DMS153 treated with DMSO at 0.1 percent for 48 hours (cell line): ENCODE data around the gene KLHL8.
A peak's percentile ranks its signal among the peaks of the same experiment; 100 is the strongest.

ENCODE experiments used
- DNase-seq: peaks from one replicate; lab custom pipeline; 2025; ENCODE audit not compliant: unreplicated experiment; lab: John Stamatoyannopoulos, UW

KLHL8 gene

DNA sequence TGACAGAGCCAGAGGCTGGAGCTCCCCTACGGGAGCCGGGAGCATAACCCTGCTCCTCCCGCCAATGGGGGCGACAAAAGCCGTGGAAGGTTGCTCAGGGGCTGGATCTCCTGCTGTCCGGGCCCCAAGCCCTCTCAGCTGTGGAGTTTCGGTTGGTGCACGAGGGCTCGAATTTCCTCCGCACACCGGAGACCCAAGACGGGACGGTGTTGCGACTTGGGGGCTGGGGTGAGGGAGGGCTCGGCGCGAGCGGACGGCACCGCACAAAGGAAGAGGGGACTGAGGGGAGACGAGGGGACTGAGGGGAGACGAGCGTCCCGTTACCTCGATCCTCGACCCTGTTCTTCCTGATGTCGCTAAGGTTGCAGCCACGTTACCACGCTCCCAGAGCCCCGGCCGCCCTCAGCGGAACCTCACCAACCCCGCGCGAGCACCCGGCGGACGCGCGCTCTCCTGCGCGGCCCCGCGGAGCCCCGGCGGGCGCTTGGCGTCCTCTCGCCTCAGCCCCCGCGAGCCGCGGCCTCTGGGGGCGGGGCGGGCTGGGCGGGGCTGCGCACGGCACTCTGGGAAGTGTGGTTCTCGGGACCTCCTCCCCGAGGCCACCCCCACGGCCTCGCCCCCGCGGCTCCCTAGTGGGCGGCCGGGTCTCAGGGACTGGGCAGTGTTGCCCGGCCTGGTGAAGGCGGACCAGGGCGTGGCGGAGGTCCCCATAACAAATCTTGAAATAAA is at the start of gene KLHL8:
Gene KLHL8 (minus strand): TSS at position 525 of the 729 bp plus-strand sequence. CDS start 25,079 bp downstream, outside the sequence.
- peak; percentile 36 for DNase-seq

DNA sequence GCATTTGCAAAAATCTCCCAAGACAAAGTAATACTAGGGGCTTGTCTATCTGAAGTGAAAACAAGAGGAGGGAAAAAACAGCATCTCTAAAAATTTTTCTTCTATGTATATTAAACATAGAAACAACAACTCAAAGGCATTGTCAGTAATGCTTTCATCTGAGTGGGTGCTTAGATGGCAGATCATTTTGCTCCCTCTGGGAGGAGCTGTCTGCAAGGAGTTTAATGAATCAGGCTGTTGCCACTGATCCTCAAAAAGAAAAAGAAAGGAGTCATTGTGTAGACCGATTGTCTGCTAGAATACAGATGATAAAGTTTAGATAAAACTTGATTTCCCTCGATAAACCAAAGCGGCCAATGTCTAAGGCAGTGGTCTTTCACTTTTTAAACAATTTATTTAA is 49.7 kb upstream of the KLHL8 start:
- DNase-seq: peak; percentile 43

DNA sequence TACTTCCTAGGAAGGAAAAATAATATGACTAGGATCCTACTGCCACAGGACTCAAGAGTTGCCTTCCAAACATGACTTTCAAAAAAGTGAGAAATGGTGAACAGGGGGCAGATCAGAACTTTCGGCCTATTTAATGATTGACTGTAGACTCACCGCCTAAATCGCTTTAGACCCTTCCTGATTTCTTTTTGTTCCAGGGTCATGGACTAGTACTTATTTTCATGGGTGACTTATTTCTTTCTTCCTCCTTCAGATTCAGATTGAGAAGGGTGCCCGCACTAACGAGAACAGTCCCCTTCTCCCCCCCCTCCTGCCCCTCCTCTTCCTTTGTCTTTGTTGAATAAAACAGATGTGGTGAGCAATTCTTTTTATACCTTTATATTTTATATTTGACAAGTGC is 48.0 kb upstream of the KLHL8 start:
- no peak for DNase-seq

DNA sequence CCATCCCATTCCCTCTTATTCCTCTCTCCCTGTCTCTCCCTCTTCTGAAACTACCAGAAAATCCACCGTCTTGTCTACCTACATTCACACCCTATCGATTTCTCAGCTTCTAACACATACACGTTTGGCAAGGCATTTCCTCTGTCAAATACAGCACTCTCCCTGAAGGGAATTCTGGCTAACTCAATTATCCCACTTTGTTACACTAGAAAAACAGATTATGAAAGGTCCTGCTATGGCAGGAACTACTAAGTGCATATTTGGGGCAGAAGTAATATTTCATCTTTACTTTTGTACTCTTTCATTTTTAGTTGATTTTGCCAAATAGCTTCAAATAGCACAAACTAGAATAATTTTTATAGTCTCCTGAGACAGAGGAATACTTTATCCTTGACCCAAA is 46.6 kb upstream of the KLHL8 start:
- DNase-seq: no peak

DNA sequence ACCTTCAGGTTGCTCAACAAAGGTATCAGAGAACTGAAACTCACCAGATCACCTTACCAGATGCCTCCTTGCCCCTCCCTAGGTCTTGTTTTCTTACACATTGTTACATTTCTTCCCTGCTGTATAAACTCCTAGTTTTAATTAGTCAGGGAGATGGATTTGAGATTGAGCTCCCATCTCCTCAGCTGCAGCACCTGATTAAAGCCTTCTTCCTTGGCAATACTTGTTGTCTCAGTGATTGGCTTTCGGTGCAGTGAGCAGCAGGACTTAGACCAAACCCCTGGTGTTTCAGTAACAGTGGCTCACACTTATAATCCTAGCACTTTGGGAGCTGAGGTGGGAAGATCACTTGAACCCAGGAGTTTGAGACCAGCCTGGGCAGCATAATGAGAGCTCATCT is 42.5 kb upstream of the KLHL8 start:
- DNase-seq: no peak

DNA sequence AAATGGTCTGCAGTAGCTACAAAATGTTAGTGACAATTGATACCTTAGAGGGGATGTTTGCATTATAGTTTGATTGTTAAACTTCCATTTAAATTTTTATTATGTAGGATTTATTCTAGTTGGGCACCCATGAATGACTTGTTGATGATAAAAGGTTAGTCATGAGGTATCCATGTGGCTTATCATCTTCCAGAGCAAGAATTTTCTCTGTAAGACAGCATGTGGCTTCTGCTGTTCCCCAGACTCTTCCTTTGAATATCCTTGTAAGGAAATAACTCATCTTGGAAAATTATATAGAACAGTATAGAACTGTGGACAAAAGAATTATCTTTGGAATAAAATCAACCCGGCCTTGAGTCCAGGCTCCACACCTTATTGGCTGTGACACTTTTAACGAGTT is 40.1 kb upstream of the KLHL8 start:
- no peak for DNase-seq

DNA sequence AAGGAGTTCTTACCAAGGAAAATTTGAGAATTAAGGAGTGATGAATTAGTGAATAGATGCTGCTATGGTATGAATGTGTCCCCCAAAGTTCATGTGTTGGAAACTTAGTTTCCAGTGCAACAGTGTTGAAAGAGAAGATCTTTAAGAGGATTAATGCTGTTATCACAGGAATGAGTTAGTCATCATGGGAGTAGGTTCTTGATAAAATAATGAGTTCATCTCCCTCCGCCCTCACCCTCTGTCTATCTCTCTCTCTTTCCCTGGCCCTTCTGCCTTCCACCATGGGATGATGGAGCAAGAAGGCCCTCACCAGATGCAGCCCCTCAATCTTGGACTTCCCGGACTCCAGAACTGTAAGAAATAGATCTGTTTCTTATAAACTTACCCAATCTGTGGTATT is 38.3 kb upstream of the KLHL8 start:
- DNase-seq: no peak

DNA sequence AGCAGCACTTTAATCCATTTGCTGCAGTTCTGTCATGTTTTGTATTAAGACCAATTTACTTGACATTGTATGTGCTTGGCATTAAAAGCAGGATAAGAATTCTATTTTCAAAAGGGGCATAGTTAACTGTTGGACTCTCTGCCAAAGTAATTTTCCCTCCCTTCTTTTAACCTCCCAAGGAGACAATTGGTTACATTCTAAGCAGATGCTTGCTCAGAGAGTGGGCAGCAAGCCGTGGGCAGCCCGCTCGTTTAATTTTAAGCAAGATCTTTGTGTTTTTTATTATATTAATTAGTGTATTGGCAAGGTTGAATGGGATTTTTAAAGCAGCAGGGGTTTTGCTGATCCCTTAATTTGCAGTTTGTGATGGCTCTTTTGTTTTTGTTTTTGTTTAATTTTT is 37.1 kb upstream of the KLHL8 start:
- DNase-seq: no peak

DNA sequence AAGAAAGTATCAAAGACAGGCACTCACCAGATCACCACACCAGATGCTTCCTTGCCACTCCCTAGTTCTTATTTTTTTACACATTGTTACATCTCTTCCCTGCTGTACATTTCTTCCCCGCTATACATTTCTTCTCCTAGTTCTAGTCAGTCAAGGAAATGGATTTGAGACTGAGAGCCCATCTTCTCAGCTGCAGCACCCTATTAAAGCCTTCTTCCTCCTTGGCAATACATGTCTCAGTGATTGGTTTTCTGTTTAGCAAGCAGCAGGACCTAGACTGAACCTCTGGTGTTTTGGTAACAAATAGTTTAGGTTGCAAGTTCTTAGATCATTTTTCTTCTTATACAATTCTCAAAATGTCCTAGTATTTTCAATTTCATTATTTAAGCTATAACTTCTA is 35.3 kb upstream of the KLHL8 start:
- DNase-seq: no peak

DNA sequence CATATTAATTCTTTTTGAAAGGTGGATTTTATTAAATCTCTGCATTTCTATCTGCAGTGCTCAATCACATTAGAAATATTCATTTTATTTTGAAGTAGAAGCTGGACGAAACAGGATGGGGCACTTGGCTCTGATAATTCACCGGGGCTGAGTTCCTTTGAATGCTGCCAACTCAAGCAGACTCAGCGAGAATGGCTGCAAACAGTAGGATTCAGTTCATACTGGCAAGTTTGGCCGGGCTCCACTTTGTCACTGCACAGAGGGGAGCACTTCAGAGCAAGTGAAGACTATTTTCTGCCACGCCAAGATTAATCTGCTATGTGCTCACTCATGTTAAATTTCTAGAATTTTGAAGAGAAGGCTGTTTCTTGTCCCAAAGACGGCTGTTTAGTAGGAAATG is 30.7 kb upstream of the KLHL8 start:
- DNase-seq: no peak

DNA sequence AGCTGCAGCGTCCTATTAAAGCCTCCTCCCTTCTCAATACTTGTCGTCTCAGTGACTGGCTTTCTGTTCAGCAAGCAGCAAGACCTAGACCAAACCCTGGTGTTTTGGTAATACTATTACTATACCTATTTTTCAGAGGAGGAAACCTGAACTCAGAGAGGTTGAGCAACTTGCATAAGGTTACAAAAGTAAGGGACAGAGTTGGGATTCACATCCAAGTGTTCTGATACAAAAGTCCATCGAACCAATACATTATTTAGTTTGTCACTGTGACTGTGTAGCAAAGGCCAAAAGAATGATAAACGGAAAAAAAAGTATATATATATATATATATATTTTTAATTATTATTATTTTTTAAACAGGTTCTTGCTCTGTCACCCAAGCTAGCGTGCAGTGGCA is 29.9 kb upstream of the KLHL8 start:
- DNase-seq: no peak

DNA sequence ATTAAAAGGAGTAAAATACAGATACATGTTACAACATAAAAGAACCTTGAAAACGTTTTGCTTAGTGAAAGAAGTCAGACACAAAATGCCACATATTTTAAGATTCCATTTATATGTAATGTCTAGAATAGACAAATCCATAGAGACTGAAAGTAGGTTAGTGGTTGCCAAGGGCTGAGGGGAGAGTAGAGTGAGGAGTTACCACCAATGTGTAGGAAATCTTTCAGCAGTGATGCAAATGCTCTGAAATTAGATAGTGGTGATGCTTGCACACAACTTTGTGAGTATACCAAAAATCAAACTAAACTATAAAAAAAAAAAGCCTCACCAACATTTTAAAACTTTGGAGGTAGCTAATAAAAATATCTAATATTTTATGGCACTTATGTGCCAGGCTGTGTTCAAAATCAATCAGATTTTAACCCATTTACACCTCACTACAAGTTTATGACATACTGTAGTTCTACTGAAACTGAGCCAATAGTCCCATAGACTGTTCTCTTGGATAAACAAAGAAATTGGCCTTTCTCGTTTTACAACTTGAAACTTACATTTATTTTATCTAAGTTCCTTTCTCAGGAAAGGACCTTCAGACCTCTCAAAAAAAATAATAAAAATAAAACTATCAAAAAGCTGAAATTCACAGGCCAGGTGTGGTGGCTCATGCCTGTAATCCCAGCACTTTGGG is 29.1 kb upstream of the KLHL8 start:
- DNase-seq: no peak

DNA sequence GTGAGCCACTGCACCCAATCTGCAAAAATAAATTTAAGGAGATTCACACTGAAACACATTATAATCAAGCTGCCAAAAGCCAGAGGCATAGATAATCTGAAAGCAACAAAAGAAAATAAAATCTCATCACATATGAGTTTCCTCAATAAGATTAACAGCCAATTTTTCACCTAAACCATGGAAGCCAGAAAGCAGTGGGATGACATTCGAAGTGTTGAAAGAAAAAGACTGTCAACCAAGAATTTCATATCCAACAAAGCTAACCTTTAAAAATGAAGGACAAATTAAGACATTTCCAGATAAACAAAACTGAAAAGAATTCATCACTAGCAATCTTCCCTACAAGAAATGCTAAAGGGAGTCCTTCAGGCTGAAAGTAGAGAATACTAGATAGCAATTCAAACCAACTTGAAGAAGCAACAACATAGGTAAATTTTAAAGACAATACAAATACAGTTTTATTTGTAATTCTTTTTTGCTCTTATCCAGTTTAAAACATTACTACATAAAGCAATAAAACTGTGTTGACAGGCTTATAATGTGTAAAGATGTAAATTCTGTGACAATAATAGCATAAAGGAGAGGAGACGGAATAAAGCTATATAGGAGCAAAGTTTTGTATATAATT is 23.1 kb upstream of the KLHL8 start:
- DNase-seq: no peak

DNA sequence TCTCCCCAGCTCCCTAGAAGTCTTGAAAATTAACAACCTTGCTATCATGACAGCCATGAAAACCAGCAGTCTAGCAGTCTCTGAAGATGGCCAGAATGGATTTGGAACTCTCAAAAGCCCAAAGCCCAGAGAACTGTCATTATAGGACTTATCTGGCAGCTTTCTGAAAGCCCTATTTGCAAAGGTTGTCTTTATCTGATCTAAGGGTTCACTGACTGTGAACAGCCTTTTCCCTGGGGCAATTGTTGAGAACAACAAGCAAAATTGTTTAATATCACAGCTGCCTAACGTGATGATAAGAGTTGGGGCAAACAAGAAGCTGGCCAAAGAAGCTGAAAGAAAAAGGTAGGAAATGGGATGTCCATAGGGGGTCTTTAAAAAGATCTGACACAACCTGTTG is 20.9 kb upstream of the KLHL8 start:
- DNase-seq: no peak

DNA sequence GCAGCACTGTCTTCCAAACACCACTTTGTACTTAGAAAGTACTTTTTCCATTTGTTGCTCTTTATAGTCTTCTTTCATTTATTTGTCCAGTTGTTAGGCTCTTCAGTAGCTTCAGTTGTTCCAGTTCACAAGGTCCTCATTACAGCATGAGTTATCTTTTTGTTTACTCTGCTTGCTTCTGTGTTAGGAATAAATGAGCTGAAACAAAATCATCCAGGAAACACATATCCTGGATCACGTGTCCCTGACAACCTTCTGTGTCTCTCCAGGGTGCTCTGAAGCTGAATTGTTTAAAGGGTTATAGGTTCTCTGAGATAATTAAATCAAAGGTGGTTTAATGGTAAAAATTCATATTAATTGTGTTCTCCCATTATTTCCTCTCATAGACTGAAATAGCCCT is 19.9 kb upstream of the KLHL8 start:
- no peak for DNase-seq

DNA sequence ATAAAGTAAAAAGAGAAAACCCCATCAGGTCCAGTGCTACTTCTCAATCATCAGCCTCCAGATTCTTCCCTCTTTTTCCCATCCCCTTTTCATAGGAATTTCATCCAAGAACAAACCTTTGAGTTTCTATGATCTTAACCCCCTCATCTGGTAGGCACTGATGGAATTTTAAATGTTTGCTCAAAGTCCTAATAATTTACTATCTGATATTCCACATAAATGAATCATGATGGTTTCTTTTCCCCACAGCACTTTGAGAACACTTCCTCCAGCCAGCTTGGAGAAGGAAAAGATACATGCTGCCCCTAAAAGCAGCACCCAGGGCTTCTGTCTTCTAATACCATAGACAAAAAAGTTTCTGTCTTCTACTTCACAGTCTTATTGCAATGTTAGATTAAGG is 19.4 kb upstream of the KLHL8 start:
- no peak for DNase-seq

DNA sequence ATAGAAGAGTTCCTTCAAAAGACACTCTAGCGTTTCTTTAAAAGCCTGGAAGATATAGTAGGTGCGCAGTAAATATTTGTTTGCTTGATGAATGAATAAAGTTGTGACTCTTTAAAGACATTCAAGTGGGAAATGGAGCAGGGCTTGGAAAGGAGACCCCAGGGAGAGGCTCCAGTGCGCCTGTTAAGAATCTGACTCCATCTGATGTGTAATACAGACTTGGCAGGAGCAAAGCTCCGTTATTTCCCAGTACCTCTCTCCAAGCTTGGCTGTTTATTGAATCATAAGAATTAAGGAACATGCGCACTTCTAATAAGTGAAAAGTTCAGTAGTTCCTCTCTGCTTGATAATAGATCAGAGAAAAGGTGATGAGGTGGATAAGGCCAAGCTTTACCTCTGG is 18.8 kb upstream of the KLHL8 start:
- DNase-seq: no peak

DNA sequence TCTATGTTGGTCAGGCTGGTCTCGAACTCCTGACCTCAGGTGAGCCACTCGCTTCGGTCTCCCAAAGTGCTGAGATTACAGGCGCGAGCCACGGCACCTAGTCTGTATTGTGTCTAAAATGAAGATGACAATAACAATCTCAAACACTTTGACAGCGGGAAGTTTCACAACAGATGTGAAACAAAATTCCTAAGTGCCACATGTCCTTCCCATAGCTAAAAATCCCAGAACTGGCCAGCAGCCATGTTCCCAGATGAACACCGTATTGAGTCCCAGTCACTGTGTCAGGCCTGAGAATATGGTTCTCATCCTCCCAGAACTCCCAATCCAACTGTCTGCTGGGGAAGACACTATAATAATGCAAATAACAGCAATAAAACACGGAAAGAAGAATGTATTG is 16.4 kb upstream of the KLHL8 start:
- DNase-seq: no peak

DNA sequence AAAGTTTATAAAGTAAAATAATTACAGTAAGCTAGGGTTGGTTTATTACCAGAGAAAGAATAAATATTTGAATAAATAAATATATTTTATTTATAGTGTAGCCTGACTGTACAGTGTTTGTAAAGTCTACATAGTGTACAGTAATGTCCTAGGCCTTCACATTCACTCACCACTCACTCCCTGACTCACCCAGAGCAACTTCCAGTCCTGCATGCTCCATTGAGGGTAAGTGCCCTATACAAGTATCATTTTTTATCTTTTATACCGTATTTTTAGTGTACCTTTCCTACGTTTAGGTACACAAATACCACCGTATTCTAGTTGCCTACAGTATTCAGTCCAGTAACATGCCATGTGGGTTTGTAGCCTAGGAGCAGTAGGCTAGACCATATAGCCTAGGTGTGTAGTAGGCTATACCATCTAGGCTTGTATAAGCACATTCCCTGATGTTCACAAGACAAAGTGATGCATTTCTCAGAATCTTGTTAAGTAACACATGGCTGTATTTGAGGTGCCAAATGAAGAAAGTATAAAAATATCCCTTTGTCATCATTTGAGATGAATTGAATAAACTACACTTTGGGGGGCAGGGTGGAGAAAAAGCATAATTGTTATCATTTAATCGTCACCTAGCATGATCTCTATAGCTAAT is 14.7 kb upstream of the KLHL8 start:
- DNase-seq: no peak

DNA sequence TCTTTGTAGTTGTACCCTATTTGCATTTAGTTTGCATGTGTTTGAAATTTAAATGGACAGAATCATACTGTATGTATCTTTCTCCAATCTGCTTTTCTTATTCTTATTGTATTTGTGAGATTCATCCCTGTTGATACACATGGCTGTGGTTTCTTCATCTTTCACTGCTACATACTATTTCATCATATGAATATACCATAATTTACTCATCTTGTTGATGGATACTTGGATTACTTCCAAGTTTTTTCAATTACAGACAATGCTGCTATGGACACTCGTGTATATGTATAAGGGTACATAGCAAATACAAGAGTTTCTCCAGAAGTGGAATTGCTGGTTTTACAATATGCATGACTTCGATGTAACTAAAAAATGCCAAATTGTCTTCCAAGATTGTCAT is 11.8 kb upstream of the KLHL8 start:
- no peak for DNase-seq

DNA sequence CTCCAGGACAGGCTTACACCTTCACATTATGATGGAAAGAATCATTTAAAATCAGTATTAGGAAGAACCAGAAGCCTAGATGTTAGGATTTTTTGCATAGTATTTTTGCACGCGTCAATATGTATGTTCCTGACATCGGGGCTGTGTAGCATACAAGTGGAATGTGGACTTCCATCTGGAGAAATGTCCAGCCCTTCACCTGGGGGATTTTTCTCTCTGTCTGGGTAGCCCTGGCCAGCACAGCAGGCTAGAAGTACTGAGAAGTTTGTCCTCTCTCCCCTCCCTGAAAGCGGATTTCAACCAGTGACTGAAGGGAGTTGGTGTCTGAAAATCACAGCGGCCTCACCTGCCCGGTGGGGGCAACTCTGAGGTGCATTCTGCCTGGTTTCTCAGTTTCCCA is 10.4 kb upstream of the KLHL8 start:
- DNase-seq: no peak

DNA sequence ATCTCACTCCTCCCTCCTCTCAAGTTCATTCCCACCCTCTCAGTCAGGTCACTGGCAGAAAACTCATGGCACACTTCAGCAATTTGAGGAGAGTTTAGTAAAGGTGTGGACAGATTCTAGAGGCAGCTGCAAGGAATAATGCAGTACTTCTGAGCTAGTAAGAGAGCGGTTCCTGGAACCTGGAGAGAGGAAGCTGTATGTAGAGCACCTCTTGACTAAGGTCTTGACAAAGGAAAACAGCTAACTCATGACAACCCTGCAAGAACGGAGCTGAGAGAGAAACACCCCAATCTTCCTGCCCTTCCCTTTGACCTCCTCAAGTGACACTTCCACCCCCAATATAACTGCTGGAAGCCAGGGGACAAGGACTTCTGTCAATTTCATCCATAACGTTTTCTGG is 9.6 kb upstream of the KLHL8 start:
- no peak for DNase-seq
